Right lobe of liver (tissue), 6 donors: ENCODE measurements around the gene RPS28. TPM values are rescaled to one million over a fixed set of nuclear protein-coding genes. Genes with fewer than 3 reads are reported as not detected.

Experiments used
- ATAC-seq, 4 donors: fragments of 200-7000 bp; cut with Tn5 transposase; one replicate each; pipeline ENCODE4 v1.9.1; 2020; ENCODE audit warnings: mild to moderate bottlenecking in 4 of 4, moderate library complexity in 4 of 4
- DNase-seq, 3 donors: peaks; one replicate each; pipeline ENCODE4 v3.0.0-alpha.2; 2020
- H3K27ac ChIP-seq, 3 donors: fragments of 200-600 bp; one replicate each; pipeline ENCODE4 v1.8.0; 2022
- H3K27me3 ChIP-seq, 2 donors: fragments of 200-600 bp; one replicate each; pipeline ENCODE4 v1.8.0; 2022
- H3K36me3 ChIP-seq, 4 donors: fragments of 200-600 bp; sonication (generic) in 1 of 4; one replicate each; pipeline versions ENCODE4 v1.5.1 to v1.8.0; 2017 to 2022; ENCODE audit warnings: control low read depth in 1 of 4
- H3K4me1 ChIP-seq, 4 donors: fragments of 200-600 bp; sonication (generic) in 1 of 4; one replicate each; pipeline versions ENCODE4 v1.5.1 to v1.8.0; 2017 to 2022; ENCODE audit warnings: control low read depth in 1 of 4
- H3K4me3 ChIP-seq, 3 donors: fragments of 200-600 bp; one replicate each; pipeline ENCODE4 v1.8.0; 2022
- H3K9me3 ChIP-seq, 4 donors: fragments of 200-600 bp; sonication (generic) in 1 of 4; one replicate each; pipeline versions ENCODE4 v1.5.1 to v1.8.0; 2017 to 2022; ENCODE audit warnings: control low read depth in 1 of 4
- CTCF ChIP-seq, 4 donors: fragments of 200-600 bp in 3 of 4; fragments of 450-650 bp in 1 of 4; IDR thresholded peaks; one replicate each; pipeline versions ENCODE4 v1.5.1 to v1.8.0; 2016 to 2022; ENCODE audit warnings: antibody characterized with exemption in 4 of 4, mild to moderate bottlenecking in 2 of 4
- POLR2A ChIP-seq: fragments of 450-650 bp; IDR thresholded peaks from one replicate; pipeline ENCODE4 v1.6.1; 2017; ENCODE audit warnings: antibody characterized with exemption, mild to moderate bottlenecking
- WGBS: methylation state at CpG from one replicate; pipeline ENCODE4 v1.1.6; 2018; ENCODE audit warnings: low coverage, low lambda C conversion rate; ENCODE audit not compliant: insufficient coverage; ENCODE audit errors: missing lambda C conversion rate; 5-methylcytosine and 5-hydroxymethylcytosine counted together
- intact Hi-C, 2 donors: fragments of 100-400 bp; cut with DNase I; formaldehyde crosslinking; loops; one replicate each; pipeline versions ENCODE4 v1.11.2 to v1.14.1; 2022
- total RNA-seq, 6 experiments: library from RNA; depleted of rRNA in 2 of 6; stranded (reverse); fragments of >200 nt in 2 of 6; fragmentation: NEBNext Ultra II Directional in 3 of 6; extraction: Animal tissue kit (Norgen Biotek cat#: 25700) in 3 of 6; gene quantifications; one replicate each; pipeline versions ENCODE4 v1.1.0 to v1.2.4, GENCODE V29; 2016 to 2023
- donor health status: DM: no; HTN: yes; CAD: no.
- donor health status: DM: no; HTN: no; CAD: no.
- donor health status: DM: no; HTN: no; CAD: no.
- donor health status: DM: no; HTN: yes; CAD: no.
- donor health status: DM: no; HTN: yes; CAD: no.

RPS28 gene
- total RNA-seq, 6 experiments from 2014 or later, result 147 to 669 (median 564) TPM

- Histone ChIP-seq H3K9me3 (no peaks in the 10 kb centered on the region), H3K36me3 (peaks cover 0 to 16% (median 7%) of the 10 kb centered on the region in 4 donors), H3K4me3 (peak overlapping the region; percentile 75 to 92 (median 88)), H3K27me3 (no peaks in the 10 kb centered on the region), H3K4me1 (peaks cover 0 to 31% (median 6%) of the 10 kb centered on the region in 4 donors), H3K27ac (peak overlapping the region in 1 of 3 donors; percentile 89)
- no peak for TF ChIP-seq POLR2A
- no peak for TF ChIP-seq CTCF (IDR thresholded peaks at IDR 0.05)
- WGBS, result 67% methylated on average over 1 of the region's 7 CpGs
- intact Hi-C loops, result loop anchor here in 1 of 2 donors (10.0 kb wide), 1 partner anchor 192 kb away; the partner anchor contains the start of gene ZNF414
- no peak for DNase-seq
- no peak for ATAC-seq
These were observed 1.3 kb downstream of the RPS28 start for GRCh38 chr19:8322638-8322997.

DNA sequence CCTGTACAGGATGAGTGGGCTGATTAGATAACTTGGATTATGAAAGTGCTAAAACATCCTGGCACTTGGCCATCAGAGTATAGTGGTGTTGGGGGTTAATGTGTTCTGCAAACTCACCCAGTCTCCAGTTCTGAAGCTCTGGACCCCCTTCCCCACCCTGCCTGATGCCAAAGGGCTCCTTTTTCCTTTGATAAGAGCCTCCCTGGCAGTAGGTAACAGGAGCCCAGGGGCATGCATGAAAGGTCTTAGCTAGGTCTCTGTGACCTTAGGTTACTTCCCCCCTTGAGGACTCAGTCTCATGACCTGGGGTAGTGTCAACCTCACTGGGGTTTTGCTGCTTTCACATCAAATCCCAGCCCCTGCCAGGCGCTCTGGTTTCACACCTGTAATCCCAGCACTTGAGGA is 2.5 kb downstream of the RPS28 start:
- Histone ChIP-seq H3K9me3 (no peaks in the 10 kb centered on the region), H3K4me1 (peaks cover 0 to 31% (median 6%) of the 10 kb centered on the region in 4 donors), H3K27ac (no peak overlapping the region), H3K36me3 (peaks cover 0 to 16% (median 7%) of the 10 kb centered on the region in 4 donors), H3K27me3 (no peaks in the 10 kb centered on the region), H3K4me3 (no peak overlapping the region)
- WGBS, result 60% methylated on average over 1 of the region's 1 CpG
- TF ChIP-seq CTCF (IDR thresholded peaks at IDR 0.05), result no peak
- no peak for TF ChIP-seq POLR2A
- intact Hi-C loops, result loop anchor here in 1 of 2 donors (10.0 kb wide), 1 partner anchor 191 kb away; the partner anchor contains the start of gene ZNF414
- ATAC-seq (no peak), DNase-seq (no peak)

- H3K9me3 ChIP-seq, result no peaks in the 10 kb centered on the region
- no peak overlapping the region for H3K27ac ChIP-seq
- intact Hi-C loops, result loop anchor here in 1 of 2 donors (10.0 kb wide), 1 partner anchor 190 kb away; the partner anchor contains the start of gene ZNF414
- no CpG with 5 or more reads among the region's 17 CpGs for WGBS
- peaks cover 0 to 26% (median 6%) of the 10 kb centered on the region in 4 donors for H3K4me1 ChIP-seq
- no peak overlapping the region for H3K4me3 ChIP-seq
- DNase-seq (peak in 2 of 3 donors; percentile 71 to 73), ATAC-seq (peak in 3 of 4 donors; percentile 1 to 41 (median 5))
- H3K36me3 ChIP-seq, result peaks cover 0 to 16% (median 7%) of the 10 kb centered on the region in 4 donors
- TF ChIP-seq CTCF (IDR thresholded peaks at IDR 0.05) (peak in 1 of 4 donors; percentile 8), POLR2A (no peak)
- no peaks in the 10 kb centered on the region for H3K27me3 ChIP-seq
These were observed 3.1 kb downstream of the RPS28 start for GRCh38 chr19:8324186-8325050.

- TF ChIP-seq CTCF (IDR thresholded peaks at IDR 0.05) (no peak), POLR2A (no peak)
- intact Hi-C loops, result loop anchor here in 1 of 2 donors (10.0 kb wide), 1 partner anchor 189 kb away; the partner anchor contains the start of gene ZNF414
- no peak for ATAC-seq
- 89% methylated on average over 1 of the region's 3 CpGs for WGBS
- no peak for DNase-seq
- H3K9me3 ChIP-seq, result no peaks in the 10 kb centered on the region
- no peaks in the 10 kb centered on the region for H3K27me3 ChIP-seq
- H3K27ac ChIP-seq, result no peak overlapping the region
- H3K36me3 ChIP-seq, result peaks cover 0 to 16% (median 7%) of the 10 kb centered on the region in 4 donors
- H3K4me3 ChIP-seq, result no peak overlapping the region
- H3K4me1 ChIP-seq, result peaks cover 0 to 16% (median 6%) of the 10 kb centered on the region in 4 donors
These were observed 4.2 kb downstream of the RPS28 start for GRCh38 chr19:8325454-8325853.
